ENCODE measurements around the gene IDH3A.

The IDH3A gene

DNA sequence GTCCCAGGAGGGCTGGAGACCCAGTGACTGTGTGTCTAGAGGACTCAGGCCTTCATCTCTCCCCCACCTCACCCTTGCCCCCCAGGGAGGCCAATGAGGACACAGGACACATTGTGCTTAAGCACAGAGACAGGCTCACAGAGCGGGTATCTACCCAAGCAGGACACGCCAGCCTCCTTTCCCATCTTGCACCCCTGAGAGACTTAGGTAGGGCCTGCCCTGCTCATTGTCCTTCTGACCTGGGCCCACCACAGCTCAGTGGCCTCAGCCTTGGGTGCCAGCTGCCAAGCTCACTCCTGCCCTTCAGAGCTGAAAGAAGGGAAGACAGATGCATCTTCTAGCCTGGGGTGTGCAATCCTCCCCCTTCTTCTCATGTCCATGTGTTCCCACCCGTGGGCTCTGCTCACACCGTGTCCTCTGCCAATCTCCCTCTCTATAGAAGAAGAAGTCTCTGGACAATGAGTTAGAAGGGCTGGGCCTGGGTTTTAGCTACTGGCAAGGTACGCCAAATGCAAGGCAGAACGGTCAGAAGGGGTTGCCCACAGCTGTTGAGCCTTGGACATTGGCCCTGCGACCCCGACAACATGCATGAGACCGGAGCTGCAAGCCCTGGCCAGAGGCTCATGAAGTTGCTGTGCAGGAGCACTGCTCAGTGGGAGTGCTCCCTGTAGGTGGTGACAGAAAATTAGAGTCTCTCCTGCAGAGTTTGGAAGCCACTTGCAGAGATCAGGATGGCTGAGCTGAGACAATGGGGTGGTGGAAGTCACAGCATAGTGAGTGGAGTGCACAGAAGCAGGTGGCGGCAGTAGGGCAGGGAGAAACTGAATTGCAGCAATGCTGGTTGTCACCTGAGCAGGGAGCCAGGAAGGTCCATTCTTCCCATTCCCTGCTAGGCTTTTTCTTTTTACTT lies 52.4 kb downstream of the IDH3A start:
- no peaks in the 10 kb centered on the region for H3F3A ChIP-seq (ENCODE audit: insufficient read depth)
- H4K20me1 ChIP-seq (ENCODE audit: low read depth, low read length) = no peaks in the 10 kb centered on the region
- H3K4me3 ChIP-seq (ENCODE audit: insufficient read depth, low read length, poor library complexity, severe bottlenecking) = no peak overlapping the region
- H3K27me3 ChIP-seq (ENCODE audit: low read length) = no peaks in the 10 kb centered on the region
- H3K79me2 ChIP-seq (ENCODE audit: insufficient read depth, low read length) = no peaks in the 10 kb centered on the region
- no peak for TF ChIP-seq EZH2phosphoT487 (conservative IDR thresholded peaks at IDR 0.05; ENCODE audit: low read length)
- TF ChIP-seq CTCF (IDR thresholded peaks at IDR 0.05; ENCODE audit: insufficient read depth, low read length, poor library complexity, severe bottlenecking) = no peak
- no peaks in the 10 kb centered on the region for H3K9me3 ChIP-seq (ENCODE audit: insufficient read depth, low read length)
- no peaks in the 10 kb centered on the region for H3K36me3 ChIP-seq (ENCODE audit: low read length)
- H3K9me2 ChIP-seq (replicated peaks; ENCODE audit: insufficient read depth, low read length) = no peaks in the 10 kb centered on the region
- H3K27ac ChIP-seq (ENCODE audit: low read depth, low read length) = no peak overlapping the region
- H2AFZ ChIP-seq (ENCODE audit: low read depth, low read length, severe bottlenecking) = no peak overlapping the region
- no peak overlapping the region for H3K9ac ChIP-seq (ENCODE audit: low read length)
- no peak overlapping the region for H3K4me2 ChIP-seq (ENCODE audit: low read depth, low read length, poor library complexity, severe bottlenecking)

DNA sequence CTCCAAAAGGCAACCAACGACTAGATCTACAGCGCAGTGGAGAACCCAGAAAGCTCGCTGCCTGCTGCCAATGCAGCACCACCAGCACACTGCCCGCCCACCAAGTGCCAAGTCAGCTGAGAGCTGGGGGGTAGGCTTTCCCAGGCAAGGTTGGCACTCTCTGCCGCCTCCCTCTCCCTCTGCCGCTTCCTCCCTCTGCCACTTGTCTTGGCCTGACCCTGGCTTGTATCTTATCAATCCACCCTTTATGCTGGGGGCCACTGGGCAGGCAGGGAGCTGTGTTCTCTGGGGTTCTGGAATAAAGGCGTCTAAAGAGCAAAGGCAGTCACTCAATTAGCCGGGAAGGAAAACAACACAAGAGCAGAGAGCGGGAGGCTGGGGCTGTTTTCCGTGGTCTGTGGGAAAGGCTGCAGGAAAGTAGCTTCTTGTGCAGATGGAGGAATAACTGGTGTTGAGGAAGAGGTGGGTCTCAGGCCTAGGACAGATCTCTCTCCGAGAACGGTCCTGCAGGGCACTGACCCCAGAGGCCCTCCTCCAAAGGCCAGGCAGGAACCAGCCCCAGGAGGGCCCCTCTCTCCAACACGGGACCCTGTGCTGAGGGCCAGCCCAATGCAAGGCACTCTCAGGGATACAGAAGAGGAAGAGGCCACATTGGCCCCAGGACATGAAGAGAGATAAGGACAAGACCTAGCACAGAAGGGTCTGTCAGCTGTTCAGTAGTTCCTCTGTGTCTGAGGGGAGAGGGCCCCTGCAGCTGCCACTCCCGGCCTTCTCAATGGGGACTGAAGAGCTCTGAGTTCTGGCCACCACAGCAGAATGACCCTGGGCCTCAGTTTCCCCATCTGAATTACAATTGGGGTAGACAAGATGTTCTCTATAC lies 54.4 kb downstream of the IDH3A start:
- Histone ChIP-seq H3K79me2 (ENCODE audit: insufficient read depth, low read length) (no peaks in the 10 kb centered on the region), H3K27ac (ENCODE audit: low read depth, low read length) (no peak overlapping the region), H3K27me3 (ENCODE audit: low read length) (no peaks in the 10 kb centered on the region), H3K4me3 (ENCODE audit: insufficient read depth, low read length, poor library complexity, severe bottlenecking) (no peak overlapping the region), H3K36me3 (ENCODE audit: low read length) (no peaks in the 10 kb centered on the region), H3K4me2 (ENCODE audit: low read depth, low read length, poor library complexity, severe bottlenecking) (no peak overlapping the region), H3K9me3 (ENCODE audit: insufficient read depth, low read length) (no peaks in the 10 kb centered on the region), H3F3A (ENCODE audit: insufficient read depth) (no peaks in the 10 kb centered on the region), H3K9me2 (replicated peaks; ENCODE audit: insufficient read depth, low read length) (no peaks in the 10 kb centered on the region), H3K9ac (ENCODE audit: low read length) (no peak overlapping the region), H4K20me1 (ENCODE audit: low read depth, low read length) (no peaks in the 10 kb centered on the region), H2AFZ (ENCODE audit: low read depth, low read length, severe bottlenecking) (no peak overlapping the region)
- no peak for TF ChIP-seq EZH2phosphoT487 (conservative IDR thresholded peaks at IDR 0.05; ENCODE audit: low read length)
- TF ChIP-seq CTCF (IDR thresholded peaks at IDR 0.05; ENCODE audit: insufficient read depth, low read length, poor library complexity, severe bottlenecking) = no peak

DNA sequence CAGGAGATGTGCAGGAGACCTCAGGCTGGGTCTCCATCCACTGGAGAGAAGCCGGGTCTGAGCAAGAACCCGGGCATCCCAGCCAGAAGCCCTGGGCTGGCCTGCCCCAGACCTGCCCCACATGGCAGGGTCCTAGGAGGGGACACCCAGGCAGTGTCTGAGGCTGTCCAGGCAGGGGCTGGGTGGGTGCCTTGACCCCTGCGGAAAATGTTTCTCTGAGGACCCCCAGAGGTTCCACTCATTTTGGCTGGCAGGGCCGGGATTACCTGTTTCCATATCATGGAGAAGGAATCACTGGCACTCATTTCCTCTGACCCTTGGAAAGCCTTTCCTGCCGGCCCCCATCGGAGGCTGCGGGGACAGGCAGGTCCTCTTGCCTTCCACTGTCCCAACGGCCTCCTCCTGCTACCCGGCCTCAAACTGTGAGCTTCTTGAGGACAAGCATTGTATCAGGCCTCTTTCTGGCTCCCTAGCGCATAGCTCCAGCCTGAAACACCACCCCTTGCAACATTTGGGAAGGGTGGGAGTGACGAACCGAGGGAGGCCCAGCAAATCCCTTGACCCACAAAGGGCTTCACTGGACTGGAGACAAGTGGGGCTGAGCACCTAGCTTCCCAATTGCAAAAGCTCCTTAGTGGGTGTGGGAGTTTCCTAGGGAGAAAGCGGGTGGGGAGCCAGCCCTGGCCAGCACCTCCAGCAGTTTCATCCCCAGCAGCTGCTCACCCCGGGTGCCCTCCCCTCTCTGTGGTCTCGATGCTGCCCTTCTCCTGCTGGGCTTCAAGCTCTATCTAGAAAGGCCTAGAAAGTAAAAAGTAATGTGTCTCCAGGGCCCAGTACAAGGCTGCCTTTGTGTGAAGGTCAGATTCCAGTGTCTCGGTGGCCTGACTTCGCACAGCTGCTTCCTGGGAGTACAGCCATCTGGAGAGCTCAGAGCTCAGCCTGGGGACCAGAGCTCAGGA lies 55.5 kb downstream of the IDH3A start:
- Histone ChIP-seq H2AFZ (ENCODE audit: low read depth, low read length, severe bottlenecking) (no peak overlapping the region), H3K27ac (ENCODE audit: low read depth, low read length) (no peak overlapping the region), H4K20me1 (ENCODE audit: low read depth, low read length) (no peaks in the 10 kb centered on the region), H3K27me3 (ENCODE audit: low read length) (no peaks in the 10 kb centered on the region), H3F3A (ENCODE audit: insufficient read depth) (no peaks in the 10 kb centered on the region), H3K36me3 (ENCODE audit: low read length) (no peaks in the 10 kb centered on the region), H3K4me2 (ENCODE audit: low read depth, low read length, poor library complexity, severe bottlenecking) (no peak overlapping the region), H3K9ac (ENCODE audit: low read length) (no peak overlapping the region), H3K9me2 (replicated peaks; ENCODE audit: insufficient read depth, low read length) (no peaks in the 10 kb centered on the region), H3K9me3 (ENCODE audit: insufficient read depth, low read length) (no peaks in the 10 kb centered on the region), H3K79me2 (ENCODE audit: insufficient read depth, low read length) (no peaks in the 10 kb centered on the region), H3K4me3 (ENCODE audit: insufficient read depth, low read length, poor library complexity, severe bottlenecking) (no peak overlapping the region)
- TF ChIP-seq CTCF (IDR thresholded peaks at IDR 0.05; ENCODE audit: insufficient read depth, low read length, poor library complexity, severe bottlenecking) = no peak
- no peak for TF ChIP-seq EZH2phosphoT487 (conservative IDR thresholded peaks at IDR 0.05; ENCODE audit: low read length)
